Ishikawa (cell line): ENCODE results near the gene ELOVL6.
A peak's percentile ranks its signal among the peaks of the same experiment; 100 is the strongest.

ENCODE experiments used
- CEBPB ChIP-seq: IDR thresholded peaks from 2 replicates; pipeline ENCODE4 v1.6.1; 2012
- CREB1 ChIP-seq: IDR thresholded peaks from 2 replicates; pipeline ENCODE4 v1.6.1; 2012; ENCODE audit warnings: low read depth
- EGR1 ChIP-seq: IDR thresholded peaks from 2 replicates; pipeline ENCODE4 v1.6.1; 2012
- EP300 ChIP-seq: IDR thresholded peaks from 2 replicates; pipeline ENCODE4 v1.6.1; 2012; ENCODE audit warnings: borderline replicate concordance
- FOXM1 ChIP-seq: IDR thresholded peaks from 2 replicates; pipeline ENCODE4 v1.6.1; 2012; ENCODE audit warnings: low read depth, borderline replicate concordance
- NFIC ChIP-seq: IDR thresholded peaks from 2 replicates; pipeline ENCODE4 v1.6.1; 2012
- RAD21 ChIP-seq: IDR thresholded peaks from 2 replicates; pipeline ENCODE4 v1.6.1; 2012; ENCODE audit warnings: low read depth
- TAF1 ChIP-seq: IDR thresholded peaks from 2 replicates; pipeline ENCODE4 v1.6.1; 2012; ENCODE audit warnings: low read depth, mild to moderate bottlenecking
- TCF12 ChIP-seq: IDR thresholded peaks from 2 replicates; pipeline ENCODE4 v1.6.1; 2012; ENCODE audit warnings: low read depth
- TEAD4 ChIP-seq: IDR thresholded peaks from 2 replicates; pipeline ENCODE4 v1.6.1; 2012
- YY1 ChIP-seq: IDR thresholded peaks from 2 replicates; pipeline ENCODE4 v1.6.1; 2012; ENCODE audit warnings: low read depth
- ZBTB7A ChIP-seq: IDR thresholded peaks from 2 replicates; pipeline ENCODE4 v1.6.1; 2012; ENCODE audit warnings: low read depth
- TF ChIP-seq, protein P1 (sequence below): IDR thresholded peaks from 2 replicates; pipeline ENCODE4 v1.6.1; 2012
- TF ChIP-seq, protein P2 (sequence below): IDR thresholded peaks from 2 replicates; pipeline ENCODE4 v1.6.1; 2012
- TF ChIP-seq, protein P3 (sequence below): IDR thresholded peaks from 2 replicates; pipeline ENCODE4 v1.6.1; 2012; ENCODE audit warnings: low read depth, mild to moderate bottlenecking

Gene ELOVL6

DNA sequence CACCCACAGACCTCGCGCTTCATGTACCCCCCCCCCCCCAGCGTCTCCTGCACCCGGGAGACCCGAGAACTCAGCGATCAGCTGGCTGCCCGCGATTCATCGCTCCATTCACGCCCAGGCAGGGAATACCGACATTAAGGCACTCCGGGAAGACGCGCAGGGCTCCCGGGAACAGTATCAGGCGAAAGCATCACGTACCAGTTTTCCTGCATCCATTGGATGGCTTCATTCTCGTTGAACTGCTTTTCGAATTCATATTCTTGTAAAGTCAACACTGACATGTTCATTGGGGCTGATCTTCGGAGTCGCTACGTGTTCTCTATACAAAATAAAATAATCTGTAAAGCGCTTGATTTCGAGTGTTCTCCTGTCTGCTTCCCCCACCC lies 373 bp downstream of the ELOVL6 start:
- TF ChIP-seq RAD21, result no peak
- TF ChIP-seq TAF1, result no peak
- no peak for TF ChIP-seq CREB1
- TF ChIP-seq, protein P1, sequence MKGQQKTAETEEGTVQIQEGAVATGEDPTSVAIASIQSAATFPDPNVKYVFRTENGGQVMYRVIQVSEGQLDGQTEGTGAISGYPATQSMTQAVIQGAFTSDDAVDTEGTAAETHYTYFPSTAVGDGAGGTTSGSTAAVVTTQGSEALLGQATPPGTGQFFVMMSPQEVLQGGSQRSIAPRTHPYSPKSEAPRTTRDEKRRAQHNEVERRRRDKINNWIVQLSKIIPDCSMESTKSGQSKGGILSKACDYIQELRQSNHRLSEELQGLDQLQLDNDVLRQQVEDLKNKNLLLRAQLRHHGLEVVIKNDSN, result no peak
- TF ChIP-seq FOXM1, result no peak
- TF ChIP-seq YY1, result no peak
- no peak for TF ChIP-seq NFIC

DNA sequence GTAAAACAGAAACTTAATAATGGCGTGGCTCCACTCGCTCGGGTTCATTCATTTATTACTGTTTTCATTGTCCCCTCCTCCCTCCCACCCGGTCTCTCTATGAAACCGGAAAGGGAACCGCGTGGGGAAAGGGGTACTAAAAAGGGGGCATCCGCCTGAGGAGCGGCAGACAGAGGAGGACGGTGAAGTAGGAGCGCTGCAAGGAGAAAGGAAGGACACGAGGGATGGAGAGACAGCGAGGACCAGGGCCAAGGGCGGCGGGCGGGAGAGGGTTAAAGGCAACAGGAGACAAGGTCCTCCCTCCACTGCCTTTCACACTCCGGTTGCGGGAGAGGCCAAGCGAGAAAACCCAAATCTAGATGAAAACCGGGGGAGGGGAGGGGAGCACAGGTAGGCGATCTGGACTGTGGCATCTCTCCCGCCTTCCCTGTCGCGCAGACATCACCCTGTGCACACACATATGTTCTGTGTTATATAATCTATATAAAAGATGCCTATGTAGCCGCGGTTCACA lies 829 bp downstream of the ELOVL6 start:
- TF ChIP-seq ZBTB7A (no peak), CEBPB (no peak), NFIC (no peak), TCF12 (no peak), CREB1 (no peak), EP300 (peak; percentile 17; the same call in 1 of the 2 replicates), YY1 (0 out of 2 replicates have a peak, but pooled peaks have one; percentile 35), RAD21 (no peak), TAF1 (peak; percentile 38; the same call in 1 of the 2 replicates), FOXM1 (no peak), TEAD4 (no peak), EGR1 (no peak)
- TF ChIP-seq, protein P2, sequence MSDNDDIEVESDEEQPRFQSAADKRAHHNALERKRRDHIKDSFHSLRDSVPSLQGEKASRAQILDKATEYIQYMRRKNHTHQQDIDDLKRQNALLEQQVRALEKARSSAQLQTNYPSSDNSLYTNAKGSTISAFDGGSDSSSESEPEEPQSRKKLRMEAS, result peak; percentile 60
- TF ChIP-seq, protein P1, result no peak
- TF ChIP-seq, protein P3, sequence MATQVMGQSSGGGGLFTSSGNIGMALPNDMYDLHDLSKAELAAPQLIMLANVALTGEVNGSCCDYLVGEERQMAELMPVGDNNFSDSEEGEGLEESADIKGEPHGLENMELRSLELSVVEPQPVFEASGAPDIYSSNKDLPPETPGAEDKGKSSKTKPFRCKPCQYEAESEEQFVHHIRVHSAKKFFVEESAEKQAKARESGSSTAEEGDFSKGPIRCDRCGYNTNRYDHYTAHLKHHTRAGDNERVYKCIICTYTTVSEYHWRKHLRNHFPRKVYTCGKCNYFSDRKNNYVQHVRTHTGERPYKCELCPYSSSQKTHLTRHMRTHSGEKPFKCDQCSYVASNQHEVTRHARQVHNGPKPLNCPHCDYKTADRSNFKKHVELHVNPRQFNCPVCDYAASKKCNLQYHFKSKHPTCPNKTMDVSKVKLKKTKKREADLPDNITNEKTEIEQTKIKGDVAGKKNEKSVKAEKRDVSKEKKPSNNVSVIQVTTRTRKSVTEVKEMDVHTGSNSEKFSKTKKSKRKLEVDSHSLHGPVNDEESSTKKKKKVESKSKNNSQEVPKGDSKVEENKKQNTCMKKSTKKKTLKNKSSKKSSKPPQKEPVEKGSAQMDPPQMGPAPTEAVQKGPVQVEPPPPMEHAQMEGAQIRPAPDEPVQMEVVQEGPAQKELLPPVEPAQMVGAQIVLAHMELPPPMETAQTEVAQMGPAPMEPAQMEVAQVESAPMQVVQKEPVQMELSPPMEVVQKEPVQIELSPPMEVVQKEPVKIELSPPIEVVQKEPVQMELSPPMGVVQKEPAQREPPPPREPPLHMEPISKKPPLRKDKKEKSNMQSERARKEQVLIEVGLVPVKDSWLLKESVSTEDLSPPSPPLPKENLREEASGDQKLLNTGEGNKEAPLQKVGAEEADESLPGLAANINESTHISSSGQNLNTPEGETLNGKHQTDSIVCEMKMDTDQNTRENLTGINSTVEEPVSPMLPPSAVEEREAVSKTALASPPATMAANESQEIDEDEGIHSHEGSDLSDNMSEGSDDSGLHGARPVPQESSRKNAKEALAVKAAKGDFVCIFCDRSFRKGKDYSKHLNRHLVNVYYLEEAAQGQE, result no peak

DNA sequence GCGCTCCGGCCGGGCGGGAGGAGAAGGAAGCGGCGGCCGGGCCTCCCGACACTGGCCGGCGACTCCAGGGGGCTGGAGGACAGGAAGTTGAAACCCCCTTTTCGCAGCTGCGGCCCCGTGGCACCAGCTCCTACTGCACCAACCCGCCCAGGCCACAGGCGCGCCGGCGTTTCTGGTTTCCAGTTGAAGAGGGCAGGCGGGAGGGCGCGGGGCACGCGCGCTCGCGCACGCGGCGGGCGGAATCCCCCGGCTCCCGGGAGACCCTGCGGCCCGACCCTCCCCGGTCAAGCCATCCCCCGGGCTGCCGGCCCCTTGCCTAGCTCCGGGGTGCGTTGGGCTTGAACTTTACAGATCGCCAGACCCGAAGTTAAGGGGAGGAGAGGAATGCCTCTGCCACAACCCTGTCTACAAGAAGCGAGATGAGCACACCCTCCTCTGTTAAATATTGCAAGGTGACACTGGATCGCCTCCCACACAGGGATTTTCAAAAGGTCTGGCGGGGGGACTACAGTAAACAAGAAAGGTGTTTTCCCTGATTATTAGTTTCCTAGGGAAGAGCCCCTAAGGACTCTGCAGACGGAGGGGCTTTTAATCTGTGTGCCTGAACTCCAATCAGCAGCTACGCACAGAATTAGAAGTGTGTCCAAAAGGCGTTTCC lies 1.4 kb downstream of the ELOVL6 start:
- 0 out of 2 replicates have a peak, but pooled peaks have one; percentile 16 for TF ChIP-seq TAF1
- no peak for TF ChIP-seq NFIC
- TF ChIP-seq, protein P3, result no peak
- TF ChIP-seq CREB1, result no peak
- TF ChIP-seq YY1, result no peak
- TF ChIP-seq, protein P2, result peak; percentile 14; the same call in 1 of the 2 replicates
- TF ChIP-seq FOXM1, result no peak; the same call in 1 of the 2 replicates

DNA sequence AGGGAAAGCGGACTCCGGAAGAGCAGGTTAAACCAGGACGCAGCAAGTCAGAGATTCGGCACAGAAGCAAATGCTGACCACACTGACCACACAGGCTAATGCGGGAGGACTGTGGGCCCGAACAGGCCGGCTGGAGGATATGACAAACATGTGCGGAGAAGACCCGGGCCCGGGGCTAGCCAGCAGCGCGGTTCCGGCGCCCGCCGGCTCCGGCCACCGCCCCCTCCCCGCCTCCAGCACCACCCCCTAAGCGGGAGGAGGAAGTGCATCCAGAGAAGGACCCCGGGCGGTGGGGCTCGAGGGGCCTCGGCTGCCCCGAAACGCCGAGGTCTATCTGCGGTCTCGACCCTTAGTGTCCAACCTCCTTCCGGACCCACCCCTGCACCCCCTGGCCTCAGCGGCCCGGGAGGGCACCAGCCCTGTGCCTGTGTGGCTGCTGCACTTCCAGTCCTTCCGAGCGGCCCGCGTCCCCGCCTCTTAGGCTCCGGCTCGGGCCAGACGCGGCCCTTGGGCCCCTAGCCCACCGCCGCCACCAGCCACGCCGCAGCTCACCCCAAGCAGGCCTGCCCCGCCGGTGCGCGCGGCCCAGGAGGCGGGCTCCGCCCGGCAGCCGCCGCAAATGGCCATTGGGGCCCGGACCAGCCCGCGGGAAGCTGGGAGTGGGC lies 2.1 kb downstream of the ELOVL6 start:
- 0 out of 2 replicates have a peak, but pooled peaks have one; percentile 30 for TF ChIP-seq TCF12
- TF ChIP-seq NFIC, result no peak
- TF ChIP-seq, protein P1, result no peak
- TF ChIP-seq EP300, result no peak
- TF ChIP-seq TAF1, result no peak; the same call in none of the 2 replicates
- peak; percentile 79; the same call in 1 of the 2 replicates for TF ChIP-seq ZBTB7A
- no peak for TF ChIP-seq CREB1
- TF ChIP-seq CEBPB, result no peak

DNA sequence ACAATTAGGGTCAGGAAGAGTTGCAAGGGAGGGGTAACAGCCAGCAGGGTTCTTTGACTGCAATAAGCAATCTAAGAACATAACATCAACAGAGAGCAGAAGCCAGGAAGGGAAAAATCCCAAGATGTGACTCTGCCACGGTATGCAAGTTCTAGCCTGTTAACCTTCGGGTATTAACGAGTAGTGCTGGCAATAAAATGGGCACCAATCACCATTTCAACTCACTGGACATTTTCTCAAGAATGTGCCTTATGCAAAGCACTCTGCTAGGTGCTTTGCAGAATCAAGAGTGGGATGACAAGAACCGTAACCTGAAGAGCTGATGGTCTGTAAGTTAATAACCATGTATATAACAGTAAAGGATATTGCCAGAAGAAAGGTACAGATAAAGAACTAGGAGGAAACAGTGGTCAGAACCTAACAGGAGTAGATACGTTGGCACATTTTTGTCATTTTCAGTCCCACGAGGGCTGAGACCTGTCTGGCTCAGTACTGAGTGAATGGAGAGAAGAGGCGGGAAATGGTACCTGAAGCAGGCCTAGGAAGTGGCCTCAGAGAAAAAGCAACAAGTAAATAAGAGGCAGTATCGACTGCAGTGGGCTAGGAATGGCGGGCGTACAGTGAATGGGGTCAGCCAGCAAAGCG lies 2.7 kb downstream of the ELOVL6 start:
- TF ChIP-seq EGR1 (no peak), YY1 (peak; percentile 51; the same call in 1 of the 2 replicates)
